Type B pancreatic cell (in vitro differentiated cells): ENCODE data around the gene SYT7. TPM values are rescaled to one million over a fixed set of nuclear protein-coding genes. Genes with fewer than 3 reads are reported as not detected.

Experiments used
- DNase-seq: peaks from one replicate; pipeline ENCODE4 v3.0.0; 2021; ENCODE audit warnings: mixed read lengths; ENCODE audit not compliant: unreplicated experiment; ENCODE audit errors: extremely low spot score
- H3K27ac Mint-ChIP-seq: 2 replicates; pipeline ENCODE4 v1.8.0; 2021; ENCODE audit warnings: mild to moderate bottlenecking, mixed read lengths
- H3K27me3 Mint-ChIP-seq: 2 replicates; pipeline ENCODE4 v1.8.0; 2021; ENCODE audit warnings: mixed read lengths
- H3K36me3 Mint-ChIP-seq: 2 replicates; pipeline ENCODE4 v1.8.0; 2021; ENCODE audit warnings: mixed read lengths
- H3K4me1 Mint-ChIP-seq: one replicate; pipeline ENCODE4 v1.8.0; 2021; ENCODE audit warnings: mixed read lengths; ENCODE audit not compliant: unreplicated experiment
- H3K4me3 Mint-ChIP-seq: 2 replicates; pipeline ENCODE4 v1.8.0; 2021; ENCODE audit warnings: mild to moderate bottlenecking, mixed read lengths
- H3K9me3 Mint-ChIP-seq: 2 replicates; pipeline ENCODE4 v1.8.0; 2021; ENCODE audit warnings: mixed read lengths
- CTCF ChIP-seq: fragments of 200-600 bp; sonication (generic); conservative IDR thresholded peaks from 2 replicates; pipeline ENCODE4 v1.5.0; 2021; ENCODE audit warnings: antibody characterized with exemption, mild to moderate bottlenecking
- total RNA-seq: library from RNA; stranded (reverse); gene quantifications from 2 replicates; pipeline ENCODE4 v1.2.1, GENCODE V29; 2021; ENCODE audit warnings: low replicate concordance

SYT7 gene
- total RNA-seq, 1 donor from 2014 or later: 26.5 TPM

- Mint-ChIP-seq H3K4me1 (no peaks in the 10 kb centered on the region), H3K27me3 (no peaks in the 10 kb centered on the region)
- DNase-seq: no peak
Measured at GRCh38 chr11:61522881-61523280, 58.0 kb downstream of the SYT7 start.

GRCh38 chr11:61518032-61518795 lies 62.7 kb downstream of the SYT7 start:
- Mint-ChIP-seq H3K4me1 (peaks cover 22% of the 10 kb centered on the region), H3K27me3 (no peaks in the 10 kb centered on the region), H3K27ac (no peak overlapping the region), H3K36me3 (no peaks in the 10 kb centered on the region), H3K9me3 (no peaks in the 10 kb centered on the region), H3K4me3 (no peak overlapping the region)
- TF ChIP-seq CTCF: no peak
- DNase-seq: no peak

More at GRCh38 chr11:61522881-61523280, 58.0 kb downstream of the SYT7 start:
- no peak overlapping the region for H3K27ac Mint-ChIP-seq
- no peaks in the 10 kb centered on the region for H3K9me3 Mint-ChIP-seq
- no peak overlapping the region for H3K4me3 Mint-ChIP-seq
- TF ChIP-seq CTCF: no peak
- no peaks in the 10 kb centered on the region for H3K36me3 Mint-ChIP-seq

- H3K27ac Mint-ChIP-seq: peak overlapping the region; percentile 55
- no peaks in the 10 kb centered on the region for H3K27me3 Mint-ChIP-seq
- no peaks in the 10 kb centered on the region for H3K9me3 Mint-ChIP-seq
- no peaks in the 10 kb centered on the region for H3K36me3 Mint-ChIP-seq
- no peak for DNase-seq
- TF ChIP-seq CTCF: peak; percentile 99
- no peak overlapping the region for H3K4me3 Mint-ChIP-seq
- H3K4me1 Mint-ChIP-seq: peaks cover 22% of the 10 kb centered on the region
Measured at GRCh38 chr11:61516675-61517572, 64.0 kb downstream of the SYT7 start.

GRCh38 chr11:61516191-61516590 lies 64.7 kb downstream of the SYT7 start:
- Mint-ChIP-seq H3K27ac (no peak overlapping the region), H3K9me3 (no peaks in the 10 kb centered on the region), H3K4me3 (no peak overlapping the region), H3K36me3 (no peaks in the 10 kb centered on the region), H3K4me1 (peaks cover 27% of the 10 kb centered on the region), H3K27me3 (no peaks in the 10 kb centered on the region)
- no peak for DNase-seq
- TF ChIP-seq CTCF: no peak

GRCh38 chr11:61515686-61516085 lies 65.2 kb downstream of the SYT7 start:
- H3K9me3 Mint-ChIP-seq: no peaks in the 10 kb centered on the region
- DNase-seq: no peak
- no peak for TF ChIP-seq CTCF
- no peak overlapping the region for H3K4me3 Mint-ChIP-seq
- peaks cover 30% of the 10 kb centered on the region for H3K4me1 Mint-ChIP-seq
- peak overlapping the region; percentile 31 for H3K27ac Mint-ChIP-seq
- no peaks in the 10 kb centered on the region for H3K27me3 Mint-ChIP-seq
- H3K36me3 Mint-ChIP-seq: no peaks in the 10 kb centered on the region
